GM21786 (cell line): ENCODE results near the gene NT5DC2.

Experiments used
- ATAC-seq: cut with Tn5 transposase; IDR thresholded peaks from one replicate; pipeline ENCODE4 v1.9.1; 2021; ENCODE audit not compliant: unreplicated experiment

The NT5DC2 gene

GRCh38 chr3:52525680-52526561 is 7.7 kb downstream of the NT5DC2 start:
- no peak for ATAC-seq

- no peak for ATAC-seq
Measured at GRCh38 chr3:52524752-52525679, 8.6 kb downstream of the NT5DC2 start.

- no peak for ATAC-seq
Measured at GRCh38 chr3:52524258-52524751, 9.4 kb downstream of the NT5DC2 start.

- no peak for ATAC-seq
Measured at GRCh38 chr3:52523386-52524257, 10.0 kb downstream of the NT5DC2 start.

- no peak for ATAC-seq
Measured at GRCh38 chr3:52522651-52523251, 10.9 kb downstream of the NT5DC2 start.

GRCh38 chr3:52521881-52522650 is 11.6 kb downstream of the NT5DC2 start:
- ATAC-seq = no peak

GRCh38 chr3:52521488-52521824 is 12.2 kb downstream of the NT5DC2 start:
- no peak for ATAC-seq

GRCh38 chr3:52520716-52521487 is 12.8 kb downstream of the NT5DC2 start:
- ATAC-seq = no peak

GRCh38 chr3:52520141-52520667 is 13.5 kb downstream of the NT5DC2 start:
- ATAC-seq = no peak

- ATAC-seq = no peak
Measured at GRCh38 chr3:52519445-52520140, 14.1 kb downstream of the NT5DC2 start.

GRCh38 chr3:52518723-52519444 is 14.8 kb downstream of the NT5DC2 start:
- no peak for ATAC-seq

GRCh38 chr3:52517796-52518722 is 15.6 kb downstream of the NT5DC2 start:
- no peak for ATAC-seq

GRCh38 chr3:52516509-52517195 is 17.0 kb downstream of the NT5DC2 start:
- no peak for ATAC-seq

- no peak for ATAC-seq
Measured at GRCh38 chr3:52515192-52515591, 18.5 kb downstream of the NT5DC2 start.

- ATAC-seq = no peak
Measured at GRCh38 chr3:52514576-52514975, 19.1 kb downstream of the NT5DC2 start.

GRCh38 chr3:52513281-52513680 is 20.4 kb downstream of the NT5DC2 start:
- ATAC-seq = no peak
